ENCODE data around the gene EXOC3.
"Not testable (repeated sequence)": the region's sequence is repeated elsewhere in the genome, so short reads cannot be mapped to it uniquely, and the experiment has no call there.

Gene EXOC3

DNA sequence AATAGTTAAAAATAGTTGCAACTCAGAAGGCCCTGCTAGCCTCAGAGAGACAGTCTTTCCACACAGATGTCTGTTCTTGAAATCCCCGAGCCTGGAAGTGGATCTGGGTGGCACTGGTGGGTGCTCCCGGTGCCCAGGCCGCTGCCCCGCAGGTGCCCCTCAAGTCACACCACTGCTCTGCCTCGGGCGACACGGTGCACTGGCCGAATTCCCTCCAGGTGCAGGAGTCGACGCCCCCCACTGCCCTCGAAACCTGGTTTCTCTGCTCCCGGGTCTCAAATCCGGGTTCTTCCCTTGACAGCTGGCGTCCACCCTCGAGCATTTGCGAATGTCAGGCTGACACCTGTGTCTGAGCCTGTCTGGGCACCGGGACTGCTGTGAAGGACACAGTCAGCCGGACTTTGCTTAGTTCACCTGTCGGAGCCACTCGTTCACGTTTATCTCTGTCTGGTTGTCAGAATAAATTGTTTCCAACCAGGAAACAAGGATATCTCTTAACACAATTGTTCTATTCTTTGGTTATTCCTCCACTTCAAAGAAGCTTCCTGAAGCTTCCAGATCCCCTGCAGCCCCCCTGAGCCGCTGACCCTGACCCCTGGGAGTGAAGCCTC is 54.2 kb downstream of the EXOC3 start:
- Mint-ChIP-seq H3K9me3 (no peaks in the 10 kb centered on the region), H3K4me1 (peaks cover 4% of the 10 kb centered on the region), H3K27ac (no peak overlapping the region), H3K4me3 (no peak overlapping the region), H3K27me3 (peaks cover 34% of the 10 kb centered on the region)
- ATAC-seq, result no peak
- DNase-seq, result no peak

DNA sequence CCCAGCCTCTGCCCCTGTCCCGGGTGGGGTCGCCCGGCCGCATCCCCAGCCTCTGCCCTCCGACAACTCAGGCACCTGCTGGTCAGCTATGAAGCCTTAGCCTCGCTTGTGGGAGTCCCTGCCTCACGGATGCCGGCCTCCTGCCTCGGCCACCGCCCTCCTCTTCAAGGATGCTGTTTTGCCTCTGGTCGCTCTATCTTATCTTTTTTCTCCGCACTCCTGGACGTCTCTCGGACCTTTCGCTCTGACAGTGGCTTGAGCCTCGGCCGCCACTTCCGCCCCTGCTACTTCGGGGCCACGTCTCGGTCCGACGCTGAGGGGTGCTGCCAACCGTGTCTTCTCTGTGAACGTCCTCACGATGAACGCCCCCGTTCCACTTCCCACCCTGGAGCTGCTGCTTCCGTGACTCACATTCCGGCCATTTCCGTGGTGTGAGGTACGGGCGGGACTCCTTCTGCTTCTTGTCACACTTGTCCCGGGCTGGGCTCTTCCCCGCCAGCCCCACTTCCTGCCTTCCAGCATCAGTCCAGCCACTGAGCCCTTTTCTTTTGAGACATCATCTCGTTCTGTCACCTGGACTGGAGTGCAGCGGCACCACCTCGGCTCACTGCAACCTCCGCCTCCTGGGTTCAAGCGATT is 55.0 kb downstream of the EXOC3 start:
- Mint-ChIP-seq H3K27me3 (peaks cover 42% of the 10 kb centered on the region), H3K4me3 (no peak overlapping the region), H3K9me3 (no peaks in the 10 kb centered on the region), H3K4me1 (peaks cover 8% of the 10 kb centered on the region), H3K27ac (peak overlapping the region in 1 of 2 donors; percentile 58)
- ATAC-seq, result no peak
- no peak for DNase-seq

DNA sequence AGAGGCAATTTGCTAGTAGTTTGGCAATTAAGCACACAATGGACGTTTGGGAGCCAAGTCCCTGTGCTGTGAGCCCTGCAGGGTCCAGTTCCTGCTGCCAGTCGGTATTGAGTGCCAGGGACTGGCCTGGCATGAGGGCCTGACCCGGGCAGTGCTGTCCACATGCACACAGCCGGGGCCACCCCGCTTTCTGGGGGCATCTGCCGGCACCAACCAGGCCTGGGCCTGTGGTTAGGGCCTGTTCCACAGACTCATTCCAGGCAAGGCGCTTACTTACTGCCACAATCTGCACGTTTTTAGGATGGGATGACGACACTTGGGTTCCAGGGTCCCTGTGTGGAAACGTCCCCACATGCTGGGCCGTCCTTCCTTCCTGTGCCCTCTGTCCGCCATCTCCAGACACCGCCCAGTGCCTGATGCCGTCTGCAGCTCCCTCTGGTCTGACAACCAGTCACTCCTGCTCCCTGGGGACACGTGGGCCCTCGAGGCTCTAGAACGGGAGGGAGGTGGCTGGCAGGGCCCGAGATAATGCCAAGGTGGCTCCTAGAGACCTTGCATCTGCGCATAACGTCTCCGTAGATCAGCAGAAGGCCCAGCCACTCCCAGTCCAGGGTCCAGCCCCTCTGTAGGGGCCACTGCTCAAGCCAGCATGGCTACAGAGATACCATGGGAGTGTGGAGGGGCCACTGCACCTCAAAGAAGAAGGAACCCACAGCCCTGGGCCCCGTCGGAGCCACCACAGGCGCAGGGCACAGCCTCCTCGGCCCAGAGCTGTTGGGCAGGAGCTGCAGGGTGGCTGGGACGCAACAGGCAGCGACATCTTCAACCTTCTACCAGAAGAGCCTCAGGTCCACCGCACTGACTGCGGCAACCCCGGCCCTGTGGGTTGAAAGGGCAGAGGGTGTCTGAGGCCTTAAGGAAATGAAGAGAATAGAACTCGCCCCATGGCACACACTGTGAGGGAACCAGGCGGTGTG is 56.5 kb downstream of the EXOC3 start:
- Mint-ChIP-seq H3K27me3 (peaks cover 57% of the 10 kb centered on the region), H3K4me3 (no peak overlapping the region), H3K4me1 (peaks cover 8% of the 10 kb centered on the region), H3K9me3 (no peaks in the 10 kb centered on the region), H3K27ac (no peak overlapping the region)
- ATAC-seq (no peak), DNase-seq (no peak)

DNA sequence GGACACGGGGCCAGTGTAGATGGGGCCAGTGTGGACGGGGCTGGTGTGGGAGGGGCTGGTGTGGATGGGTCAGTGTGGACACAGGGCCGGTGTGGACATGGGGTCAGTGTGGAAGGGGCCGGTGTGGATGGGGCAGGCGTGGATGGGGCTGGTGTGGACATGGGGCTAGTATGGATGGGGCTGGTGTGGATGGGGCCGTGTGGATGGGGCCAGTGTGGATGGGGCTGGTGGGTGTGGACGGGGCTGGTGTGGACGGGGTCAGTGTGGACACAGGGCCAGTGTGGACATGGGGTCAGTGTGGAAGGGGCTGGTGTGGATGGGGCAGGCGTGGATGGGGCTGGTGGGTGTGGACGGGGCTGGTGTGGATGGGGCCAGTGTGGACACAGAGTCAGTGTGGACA is 57.5 kb downstream of the EXOC3 start:
- Mint-ChIP-seq H3K9me3 (no peaks in the 10 kb centered on the region), H3K27ac (no peak overlapping the region), H3K4me3 (no peak overlapping the region), H3K4me1 (peaks cover 8% of the 10 kb centered on the region), H3K27me3 (peaks cover 58% of the 10 kb centered on the region)
- DNase-seq, result no peak
- ATAC-seq, result peak; percentile 57

DNA sequence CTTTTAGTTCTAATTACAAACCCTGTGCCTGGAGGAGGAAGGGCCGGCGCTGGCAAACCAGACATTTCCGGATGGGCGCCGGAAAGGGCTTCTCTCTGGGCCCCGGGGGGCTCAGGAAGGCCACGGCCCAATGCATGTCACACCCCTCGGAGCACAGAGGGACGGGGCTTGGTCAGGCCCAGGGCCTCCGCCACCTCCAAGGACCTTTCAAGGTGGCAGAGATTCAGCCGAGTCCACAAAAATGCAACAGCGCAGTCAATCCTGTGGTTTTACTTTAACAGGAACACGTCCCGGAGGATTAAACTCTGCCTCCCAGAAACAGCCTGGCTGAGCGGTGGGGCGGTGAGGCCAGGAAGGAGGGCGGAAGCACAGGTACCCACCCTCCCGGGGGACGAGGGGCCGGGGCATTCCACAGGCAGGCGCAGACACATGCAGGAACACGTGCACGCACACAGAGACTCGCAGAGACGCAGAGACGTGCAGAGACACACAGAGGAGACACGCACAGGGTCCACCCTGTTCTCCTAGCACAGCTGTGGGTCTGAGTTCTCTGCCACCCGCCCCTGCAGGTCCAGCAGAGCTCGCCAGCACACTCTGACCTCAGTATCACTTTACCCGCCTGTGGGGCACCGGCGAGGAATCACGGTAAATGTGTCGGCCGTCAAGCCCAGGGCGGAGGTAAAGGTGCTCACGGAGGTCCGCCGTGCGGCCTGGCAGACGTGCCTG is 58.3 kb downstream of the EXOC3 start:
- Mint-ChIP-seq H3K4me1 (peaks cover 8% of the 10 kb centered on the region), H3K4me3 (peak overlapping the region in 1 of 2 donors; percentile 10), H3K9me3 (no peaks in the 10 kb centered on the region), H3K27me3 (peaks cover 58% of the 10 kb centered on the region), H3K27ac (no peak overlapping the region)
- no peak for ATAC-seq
- no peak for DNase-seq

DNA sequence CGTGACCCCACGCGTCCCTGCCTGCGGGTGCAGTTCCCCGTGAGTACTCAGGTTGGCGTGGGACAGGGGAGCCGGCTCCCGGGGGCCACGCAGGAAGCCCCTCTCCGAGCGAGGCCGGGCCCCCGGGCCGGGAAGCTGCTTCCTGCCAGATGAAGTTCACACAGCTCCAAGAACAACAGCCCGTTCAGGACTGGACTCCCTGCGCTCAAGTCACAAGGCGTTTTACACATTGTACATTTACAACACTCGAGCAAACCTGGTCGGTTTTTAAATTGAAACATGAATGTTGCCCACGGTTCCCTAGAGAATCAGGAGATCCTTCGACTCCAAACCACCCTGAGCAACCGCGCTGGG is 58.8 kb downstream of the EXOC3 start:
- DNase-seq, result no peak
- Mint-ChIP-seq H3K27me3 (peaks cover 58% of the 10 kb centered on the region), H3K27ac (no peak overlapping the region), H3K4me3 (no peak overlapping the region), H3K9me3 (no peaks in the 10 kb centered on the region), H3K4me1 (peaks cover 8% of the 10 kb centered on the region)
- no peak for ATAC-seq

DNA sequence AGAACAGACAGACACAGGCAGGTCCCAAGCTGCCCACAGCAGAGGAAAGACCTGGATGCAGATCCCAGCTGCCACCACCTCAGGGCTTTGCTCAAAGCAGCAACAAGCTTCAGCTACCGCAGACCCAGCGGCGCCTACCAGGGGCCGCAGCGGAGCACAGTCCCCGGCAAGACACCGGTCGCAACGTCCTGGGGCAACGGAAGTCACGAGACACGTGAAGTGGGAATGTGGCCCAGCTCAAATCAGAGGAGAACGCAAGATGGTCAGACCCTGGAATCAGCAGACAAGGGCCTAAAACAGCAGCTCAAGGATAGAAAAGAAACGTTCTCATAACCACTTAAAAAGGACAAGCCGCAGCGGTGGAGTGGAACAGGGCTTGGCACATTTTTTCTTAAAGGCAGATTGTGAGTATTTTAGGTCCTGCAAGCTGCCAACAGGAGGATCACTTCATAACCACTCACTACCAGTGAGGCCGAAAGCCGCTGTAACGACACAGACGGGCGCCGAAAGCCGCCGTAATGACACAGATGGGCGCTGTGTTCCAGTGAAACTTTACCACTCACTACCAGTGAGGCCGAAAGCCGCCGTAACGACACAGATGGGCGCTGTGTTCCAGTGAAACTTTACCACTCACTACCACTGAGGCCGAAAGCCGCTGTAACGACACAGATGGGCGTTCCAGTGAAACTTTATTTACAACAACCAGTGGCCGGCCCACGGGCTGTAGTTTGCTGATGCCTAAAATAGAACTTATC is 59.5 kb downstream of the EXOC3 start:
- no peak for ATAC-seq
- Mint-ChIP-seq H3K4me1 (peaks cover 8% of the 10 kb centered on the region), H3K4me3 (peak overlapping the region in 1 of 2 donors; percentile 29), H3K27ac (no peak overlapping the region), H3K27me3 (peaks cover 58% of the 10 kb centered on the region), H3K9me3 (no peaks in the 10 kb centered on the region)
- no peak for DNase-seq

DNA sequence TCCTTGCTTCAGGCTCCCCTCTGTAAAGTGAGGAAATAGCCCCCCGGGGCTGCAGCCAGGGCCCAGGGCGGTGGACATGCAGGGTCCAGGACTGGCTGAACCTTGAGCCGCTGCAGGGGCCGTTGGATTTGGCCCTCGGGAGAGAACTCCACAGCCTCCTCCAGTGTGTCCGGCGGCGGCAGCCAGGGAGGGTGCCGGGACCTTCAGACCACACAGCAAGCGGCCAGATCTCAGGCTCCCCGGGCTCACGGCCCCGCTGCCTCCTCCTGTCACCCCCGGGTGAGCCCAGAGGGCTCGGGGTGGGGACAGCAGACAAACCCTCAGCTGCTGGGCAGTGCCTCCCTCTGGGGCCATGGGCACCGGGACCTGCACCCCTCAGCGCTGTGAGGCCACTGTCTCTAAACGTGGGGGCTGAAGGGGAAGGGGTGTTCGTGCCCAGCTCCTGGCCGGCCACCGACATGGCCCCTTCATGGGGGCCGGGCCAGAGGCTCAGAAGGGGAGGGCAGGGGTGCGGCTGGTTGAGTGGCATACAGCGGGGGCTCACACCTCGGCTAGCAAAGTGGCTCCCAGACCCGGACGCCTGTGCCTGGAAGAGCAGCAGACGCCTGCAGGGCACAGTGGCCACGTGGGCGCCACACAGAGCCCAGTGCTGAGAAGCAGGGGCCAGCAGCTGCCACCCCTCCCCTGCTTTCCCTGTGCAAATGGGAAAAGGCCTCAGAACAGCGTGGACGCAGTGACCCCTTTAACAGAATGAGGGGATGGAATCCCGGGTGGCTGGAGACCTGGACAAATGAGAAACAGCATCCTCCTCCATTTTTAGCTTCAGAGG is 61.6 kb downstream of the EXOC3 start:
- Mint-ChIP-seq H3K27ac (no peak overlapping the region), H3K27me3 (peaks cover 46% of the 10 kb centered on the region), H3K4me1 (peaks cover 8% of the 10 kb centered on the region), H3K9me3 (no peaks in the 10 kb centered on the region), H3K4me3 (no peak overlapping the region)
- ATAC-seq (peak; percentile 21), DNase-seq (no peak)

DNA sequence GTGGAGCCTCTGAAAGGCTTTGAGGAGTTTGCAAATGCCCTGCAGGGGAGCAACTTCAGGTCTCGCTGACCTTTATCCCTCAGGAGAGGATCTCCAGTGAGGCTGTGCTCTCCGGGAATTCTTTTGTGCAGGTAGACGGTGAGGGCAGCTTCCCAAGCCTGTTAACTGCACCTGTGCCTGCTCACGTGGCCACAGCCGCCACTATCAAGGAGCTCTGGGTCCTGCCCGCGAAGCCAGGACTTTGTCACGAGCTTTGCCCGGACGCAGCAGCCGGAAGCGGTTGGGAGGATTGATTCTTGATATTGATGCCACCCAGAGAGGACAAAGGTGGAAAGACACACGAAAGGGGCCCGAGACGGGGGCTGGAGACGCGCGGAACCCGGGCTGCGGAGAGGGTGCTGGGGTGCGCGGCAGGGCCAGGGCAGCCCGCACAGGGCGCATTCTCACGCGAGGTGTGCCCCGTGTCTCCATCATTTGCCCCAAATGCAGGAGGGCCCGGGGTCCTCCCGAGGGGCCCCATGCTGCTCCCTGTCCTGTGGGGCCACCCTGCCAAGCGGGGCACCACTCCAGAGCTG is 63.1 kb downstream of the EXOC3 start:
- no peak overlapping the region for H3K4me3 Mint-ChIP-seq
- H3K27me3 Mint-ChIP-seq, result peaks cover 40% of the 10 kb centered on the region
- peaks cover 8% of the 10 kb centered on the region for H3K4me1 Mint-ChIP-seq
- ATAC-seq (peak; percentile 27), DNase-seq (no peak)
- no peak overlapping the region for H3K27ac Mint-ChIP-seq
- H3K9me3 Mint-ChIP-seq, result no peaks in the 10 kb centered on the region

DNA sequence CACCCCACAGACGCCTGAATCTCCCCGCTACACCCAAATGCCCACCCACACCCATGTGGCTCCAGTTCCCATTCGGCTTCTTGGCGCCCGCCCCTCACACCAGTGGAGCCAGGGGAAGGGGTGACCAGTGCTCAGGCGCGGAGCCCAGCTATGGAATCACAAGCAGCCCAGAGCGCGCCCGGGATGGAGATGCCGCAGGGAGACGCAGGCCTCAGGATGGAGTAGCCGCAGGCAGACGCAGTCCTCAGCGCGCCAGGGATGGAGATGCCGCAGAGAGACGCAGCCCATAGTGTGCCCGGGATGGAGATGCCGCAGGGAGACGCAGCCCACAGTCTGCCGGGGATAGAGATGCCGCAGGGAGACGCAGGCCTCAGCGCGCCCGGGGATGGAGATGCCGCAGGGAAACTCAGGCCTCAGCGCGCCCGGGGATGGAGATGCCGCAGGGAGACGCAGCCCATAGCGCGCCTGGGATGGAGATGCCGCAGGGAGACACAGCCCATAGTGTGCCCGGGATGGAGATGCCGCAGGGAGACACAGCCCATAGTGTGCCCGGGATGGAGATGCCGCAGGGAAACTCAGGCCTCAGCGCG is 65.1 kb downstream of the EXOC3 start:
- not testable (repeated sequence) for H3K27ac Mint-ChIP-seq, ATAC-seq, H3K4me3 Mint-ChIP-seq, H3K9me3 Mint-ChIP-seq, DNase-seq, H3K4me1 Mint-ChIP-seq
- H3K27me3 Mint-ChIP-seq, result peaks cover 33% of the 10 kb centered on the region

DNA sequence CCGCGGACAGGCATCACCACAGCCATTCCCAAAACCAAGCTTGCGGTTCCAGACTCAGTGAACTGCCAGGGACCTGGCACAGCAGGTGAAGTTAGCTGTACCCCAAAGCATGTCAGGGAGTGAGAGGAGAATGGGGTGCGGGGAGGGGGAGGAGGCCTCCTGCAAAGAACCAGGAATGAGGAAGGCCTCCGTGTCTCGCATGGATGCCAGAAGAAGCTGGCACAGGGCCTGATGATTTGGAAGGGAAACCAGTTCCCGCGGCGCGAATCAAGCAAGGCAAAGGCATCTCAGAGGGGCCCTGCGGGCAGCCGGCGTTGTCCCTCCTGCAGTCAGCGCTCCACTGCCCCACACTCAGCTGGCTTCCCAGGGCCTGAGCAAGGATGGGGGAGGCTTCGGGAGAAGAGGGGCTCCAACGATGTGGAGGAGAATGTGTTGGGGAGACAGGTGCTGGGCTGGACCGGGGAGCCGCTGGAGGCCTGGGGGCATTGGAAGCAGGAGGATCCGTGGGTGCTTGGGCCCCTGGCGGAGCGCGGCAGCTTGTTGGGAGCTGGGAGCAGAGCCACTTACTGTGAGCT is 66.7 kb downstream of the EXOC3 start:
- Mint-ChIP-seq H3K4me3 (no peak overlapping the region), H3K27me3 (peaks cover 20% of the 10 kb centered on the region), H3K4me1 (no peaks in the 10 kb centered on the region), H3K27ac (no peak overlapping the region), H3K9me3 (no peaks in the 10 kb centered on the region)
- DNase-seq (no peak), ATAC-seq (no peak)

DNA sequence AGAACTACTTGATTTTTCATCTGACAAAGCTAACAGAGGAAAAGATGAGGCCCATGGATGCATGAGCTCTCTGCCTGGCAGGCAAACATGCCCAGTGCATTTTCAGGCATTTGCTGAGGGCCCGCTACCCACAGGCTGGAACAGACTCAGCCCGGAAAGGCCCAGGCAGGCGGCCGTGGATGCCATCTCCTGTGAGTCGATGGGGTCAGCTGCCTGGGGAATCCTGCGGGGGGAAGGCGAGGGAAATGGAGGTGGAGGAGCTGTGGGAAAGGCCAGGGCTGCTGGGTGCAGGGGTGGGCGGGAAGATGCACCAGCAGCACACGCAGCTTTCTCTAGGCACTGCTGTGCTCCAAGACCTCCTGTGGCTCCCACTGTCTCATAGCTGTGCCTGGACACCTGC is 67.5 kb downstream of the EXOC3 start:
- ATAC-seq (no peak), DNase-seq (no peak)
- H3K27me3 Mint-ChIP-seq, result peaks cover 28% of the 10 kb centered on the region
- no peak overlapping the region for H3K27ac Mint-ChIP-seq
- no peaks in the 10 kb centered on the region for H3K9me3 Mint-ChIP-seq
- H3K4me3 Mint-ChIP-seq, result no peak overlapping the region
- H3K4me1 Mint-ChIP-seq, result no peaks in the 10 kb centered on the region

DNA sequence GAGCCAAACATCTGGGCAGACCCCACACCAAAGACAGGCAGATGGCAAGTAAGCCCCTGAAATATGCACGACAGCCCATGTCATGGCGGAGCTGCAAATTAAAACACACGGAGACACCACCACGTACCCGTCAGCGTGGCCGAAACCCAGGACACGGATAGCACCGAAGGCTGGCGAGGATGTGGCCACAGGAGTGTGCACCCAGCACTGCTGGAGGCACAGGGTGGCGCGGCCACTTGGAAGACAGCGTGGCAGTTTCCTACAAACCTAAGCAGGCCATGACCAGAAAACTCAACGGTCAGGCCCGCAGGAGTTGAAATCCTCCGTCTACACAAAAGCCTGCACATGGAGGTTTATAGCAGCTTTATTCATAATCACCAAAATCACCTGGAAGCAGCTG is 68.5 kb downstream of the EXOC3 start:
- Mint-ChIP-seq H3K27ac (no peak overlapping the region), H3K9me3 (no peaks in the 10 kb centered on the region), H3K27me3 (peaks cover 38% of the 10 kb centered on the region), H3K4me1 (no peaks in the 10 kb centered on the region), H3K4me3 (no peak overlapping the region)
- ATAC-seq (no peak), DNase-seq (no peak)
